ENCODE measurements around the gene SLC2A9.

GRCh38 chr4:9994246-9994847 lies 26.9 kb downstream of the SLC2A9 start:
- TF ChIP-seq CTCF (IDR thresholded peaks at IDR 0.05; ENCODE audit: insufficient read depth, low read length, poor library complexity, severe bottlenecking) (no peak), EZH2phosphoT487 (conservative IDR thresholded peaks at IDR 0.05; ENCODE audit: low read length) (no peak)

All from SU-DHL-6 (cell line).